Nephron (organoid): ENCODE measurements around the gene SERPINA12.

Experiments
- H3K27ac Mint-ChIP-seq, 3 experiments: 2 replicates each; pipeline ENCODE4 v1.8.0; 2020; ENCODE audit warnings: mixed read lengths in 3 of 3, mild to moderate bottlenecking in 2 of 3, moderate library complexity in 1 of 3
- H3K27me3 Mint-ChIP-seq: 2 replicates; pipeline ENCODE4 v1.8.0; 2021; ENCODE audit warnings: low read depth, mild to moderate bottlenecking, moderate library complexity, mixed read lengths
- H3K36me3 Mint-ChIP-seq: 2 replicates; pipeline ENCODE4 v1.8.0; 2020; ENCODE audit warnings: low read depth, mixed read lengths
- H3K4me1 Mint-ChIP-seq: 2 replicates; pipeline ENCODE4 v1.8.0; 2020; ENCODE audit warnings: mixed read lengths
- H3K4me3 Mint-ChIP-seq, 3 experiments: 2 replicates each; pipeline ENCODE4 v1.8.0; 2020; ENCODE audit warnings: mild to moderate bottlenecking in 3 of 3, mixed read lengths in 3 of 3, moderate library complexity in 2 of 3
- H3K9me3 Mint-ChIP-seq: 2 replicates; pipeline ENCODE4 v1.8.0; 2020; ENCODE audit warnings: mixed read lengths
- CTCF ChIP-seq, 3 experiments: fragments of 200-600 bp; sonication (generic); IDR thresholded peaks; one replicate each; pipeline ENCODE4 v1.5.0; 2021; ENCODE audit warnings: antibody characterized with exemption in 3 of 3; ENCODE audit not compliant: unreplicated experiment in 3 of 3

The SERPINA12 gene

GRCh38 chr14:94476023-94476422 lies 33.2 kb downstream of the SERPINA12 start, which contains the start of gene SERPINA9:
SERPINA9 (minus strand) TSS chr14:94476197; CDS start chr14:94469840, 6,357 bp downstream.
- H3K9me3 Mint-ChIP-seq = peaks cover 28% of the 10 kb centered on the region
- H3K27me3 Mint-ChIP-seq = peaks cover 15% of the 10 kb centered on the region
- no peak within 1 kb of the TSS for H3K27ac Mint-ChIP-seq
- H3K4me3 Mint-ChIP-seq = no peak within 1 kb of the TSS
- no peaks in the 10 kb centered on the region for H3K4me1 Mint-ChIP-seq
- H3K36me3 Mint-ChIP-seq = no peaks in the 10 kb centered on the region
- TF ChIP-seq CTCF (IDR thresholded peaks at IDR 0.05; ENCODE audit: unreplicated experiment in 3 of 3) = no peak

- H3K4me3 Mint-ChIP-seq = no peak overlapping the region
- no peak for TF ChIP-seq CTCF (IDR thresholded peaks at IDR 0.05; ENCODE audit: unreplicated experiment in 3 of 3)
- peaks cover 21% of the 10 kb centered on the region for H3K9me3 Mint-ChIP-seq
- no peaks in the 10 kb centered on the region for H3K4me1 Mint-ChIP-seq
- H3K27me3 Mint-ChIP-seq = peaks cover 20% of the 10 kb centered on the region
- no peaks in the 10 kb centered on the region for H3K36me3 Mint-ChIP-seq
- no peak overlapping the region for H3K27ac Mint-ChIP-seq
These were observed 34.7 kb downstream of the SERPINA12 start for GRCh38 chr14:94474581-94475031.

- peaks cover 13% of the 10 kb centered on the region for H3K9me3 Mint-ChIP-seq
- no peaks in the 10 kb centered on the region for H3K36me3 Mint-ChIP-seq
- no peak for TF ChIP-seq CTCF (IDR thresholded peaks at IDR 0.05; ENCODE audit: unreplicated experiment in 3 of 3)
- H3K4me1 Mint-ChIP-seq = no peaks in the 10 kb centered on the region
- no peak overlapping the region for H3K27ac Mint-ChIP-seq
- H3K27me3 Mint-ChIP-seq = peaks cover 20% of the 10 kb centered on the region
- no peak overlapping the region for H3K4me3 Mint-ChIP-seq
These were observed 35.4 kb downstream of the SERPINA12 start for GRCh38 chr14:94473666-94474410.

- Mint-ChIP-seq H3K27ac (no peak overlapping the region), H3K27me3 (peaks cover 20% of the 10 kb centered on the region), H3K4me1 (no peaks in the 10 kb centered on the region), H3K36me3 (no peaks in the 10 kb centered on the region), H3K4me3 (no peak overlapping the region), H3K9me3 (peaks cover 5% of the 10 kb centered on the region)
- no peak for TF ChIP-seq CTCF (IDR thresholded peaks at IDR 0.05; ENCODE audit: unreplicated experiment in 3 of 3)
These were observed 36.4 kb downstream of the SERPINA12 start for GRCh38 chr14:94472842-94473241.

- no peaks in the 10 kb centered on the region for H3K36me3 Mint-ChIP-seq
- no peaks in the 10 kb centered on the region for H3K4me1 Mint-ChIP-seq
- no peak overlapping the region for H3K4me3 Mint-ChIP-seq
- no peak for TF ChIP-seq CTCF (IDR thresholded peaks at IDR 0.05; ENCODE audit: unreplicated experiment in 3 of 3)
- peaks cover 3% of the 10 kb centered on the region for H3K9me3 Mint-ChIP-seq
- H3K27me3 Mint-ChIP-seq = peaks cover 29% of the 10 kb centered on the region
- H3K27ac Mint-ChIP-seq = no peak overlapping the region
These were observed 38.2 kb downstream of the SERPINA12 start for GRCh38 chr14:94471045-94471444.

- TF ChIP-seq CTCF (IDR thresholded peaks at IDR 0.05; ENCODE audit: unreplicated experiment in 3 of 3) = no peak
- H3K27ac Mint-ChIP-seq = no peak overlapping the region
- H3K9me3 Mint-ChIP-seq = peaks cover 4% of the 10 kb centered on the region
- H3K4me1 Mint-ChIP-seq = no peaks in the 10 kb centered on the region
- H3K27me3 Mint-ChIP-seq = peaks cover 32% of the 10 kb centered on the region
- H3K36me3 Mint-ChIP-seq = no peaks in the 10 kb centered on the region
- H3K4me3 Mint-ChIP-seq = no peak overlapping the region
These were observed 39.0 kb downstream of the SERPINA12 start for GRCh38 chr14:94470311-94470710.
